Kasumi-1 (cell line): ENCODE data around the gene CRHR1.

Experiments
- DNase-seq, 2 experiments: peaks; one replicate each; lab custom pipeline; 2025; lab: John Stamatoyannopoulos, UW

The CRHR1 gene

DNA sequence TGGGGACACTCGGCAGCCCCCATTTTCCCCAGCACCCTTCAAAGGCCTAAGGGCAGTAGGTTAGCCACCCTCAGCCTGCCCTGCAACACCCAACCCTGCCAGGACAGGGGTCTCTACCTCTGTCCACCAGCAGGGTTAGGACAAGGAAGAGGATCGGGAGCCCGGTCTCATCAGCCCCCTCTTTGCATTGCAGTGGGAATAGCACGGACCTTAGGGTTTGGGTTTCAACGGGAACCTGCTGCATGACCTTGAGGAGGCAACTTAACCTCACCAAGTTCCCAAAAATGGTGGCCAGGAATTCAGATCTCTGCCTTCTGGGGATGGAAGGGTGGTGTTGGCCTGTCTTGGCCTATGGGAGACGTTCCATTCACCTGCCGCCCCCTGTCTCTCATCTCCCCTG lies 40.4 kb downstream of the CRHR1 start:
- DNase-seq, result no peak

DNA sequence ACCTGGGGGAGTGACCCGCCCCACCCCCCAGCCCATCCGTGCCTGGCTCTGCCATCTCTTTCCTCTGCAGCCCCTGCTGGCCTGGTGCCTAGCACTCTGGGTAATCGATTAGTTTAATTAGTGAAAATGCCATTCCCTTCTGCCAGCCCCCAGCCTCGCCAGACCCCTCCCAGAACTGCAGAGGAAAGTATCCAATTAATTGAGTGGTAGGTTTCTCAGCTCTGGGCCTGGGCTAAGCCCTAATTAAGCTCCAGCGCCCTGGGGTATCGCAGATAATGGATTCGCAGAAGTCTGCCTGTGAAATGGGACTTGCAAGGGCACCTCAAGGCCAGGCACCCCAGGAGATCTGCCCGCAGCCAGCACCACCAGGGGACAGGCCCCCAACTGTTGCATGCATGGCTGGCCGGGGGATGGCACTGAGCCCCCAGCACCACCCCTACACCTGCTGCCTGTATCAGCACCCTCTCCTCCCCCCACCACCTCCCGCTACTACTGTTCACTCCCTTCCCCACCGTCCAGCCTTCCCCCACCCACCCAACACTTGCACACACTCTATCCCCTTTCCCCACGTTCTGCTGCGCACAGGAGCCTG lies 40.9 kb downstream of the CRHR1 start:
- no peak for DNase-seq

DNA sequence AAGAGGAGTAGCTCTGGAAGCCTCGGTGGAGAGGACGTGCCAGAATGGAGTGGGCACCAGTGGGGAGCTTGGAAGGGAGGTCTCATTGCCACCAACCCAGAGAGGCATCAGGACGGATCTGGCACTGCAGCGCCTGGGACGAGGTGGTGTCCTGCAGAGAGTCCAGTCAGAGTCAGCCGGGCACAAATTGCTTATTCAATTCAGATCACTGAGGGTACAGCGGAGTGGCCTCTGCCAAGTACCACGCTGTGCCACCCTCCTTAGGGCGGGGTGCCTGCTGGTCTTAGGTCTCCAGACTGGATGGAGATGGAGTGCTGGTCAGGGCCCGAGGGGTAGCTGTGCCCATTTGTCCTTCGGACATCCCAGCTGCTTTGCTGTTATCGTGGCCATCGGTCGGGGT lies 41.7 kb downstream of the CRHR1 start:
- DNase-seq, result no peak

DNA sequence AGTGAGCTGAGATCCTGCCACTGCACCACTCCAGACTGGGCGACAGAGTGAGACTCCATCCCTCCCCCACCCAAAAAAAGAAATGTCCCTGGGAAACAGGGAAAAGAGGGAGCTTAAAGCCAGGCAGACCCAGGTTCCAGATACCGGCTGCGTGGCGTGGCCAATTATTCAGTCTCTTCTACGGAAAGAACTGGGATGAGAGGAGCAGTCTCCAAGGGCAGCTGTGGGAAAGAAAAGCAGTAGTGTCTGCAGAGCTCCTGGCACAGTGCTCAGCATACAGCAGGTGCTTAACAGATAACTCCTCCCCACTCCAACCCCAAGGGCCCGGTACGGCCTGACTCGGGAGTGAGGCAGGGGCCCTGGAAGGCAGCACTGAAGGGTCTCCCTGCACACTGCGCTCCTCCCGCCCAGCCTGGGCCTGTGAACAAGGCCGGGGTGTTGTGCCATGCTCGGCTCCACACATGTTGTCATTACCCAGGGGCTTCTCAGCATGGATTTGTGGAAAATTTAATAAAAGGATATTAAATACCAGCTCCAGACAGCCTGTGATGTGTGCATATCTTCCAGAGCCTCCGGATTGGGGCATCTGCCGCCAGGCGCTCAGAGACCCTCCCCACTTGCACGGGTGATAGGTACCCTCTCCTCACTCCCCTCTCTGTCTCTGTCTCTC lies 42.9 kb downstream of the CRHR1 start:
- DNase-seq, result no peak

DNA sequence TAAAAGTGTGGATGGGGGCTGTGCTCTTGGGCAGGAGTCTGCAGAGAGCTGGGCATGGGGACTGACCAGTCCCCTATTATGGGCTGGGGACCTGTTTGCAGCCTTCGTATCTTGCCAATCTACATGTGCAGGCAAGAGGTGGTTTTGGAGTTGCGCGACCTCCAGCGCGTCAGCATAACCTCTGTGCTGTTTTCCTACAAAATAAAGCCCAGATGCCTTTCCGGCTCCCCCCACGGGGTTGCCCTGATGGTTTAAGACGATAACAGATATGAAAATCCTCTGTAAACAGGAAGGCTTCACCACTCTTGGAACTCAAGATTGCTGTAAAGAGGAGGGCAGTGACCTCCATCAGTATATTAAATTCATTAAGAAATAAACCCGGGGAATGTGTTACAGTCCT lies 44.1 kb downstream of the CRHR1 start:
- no peak for DNase-seq

DNA sequence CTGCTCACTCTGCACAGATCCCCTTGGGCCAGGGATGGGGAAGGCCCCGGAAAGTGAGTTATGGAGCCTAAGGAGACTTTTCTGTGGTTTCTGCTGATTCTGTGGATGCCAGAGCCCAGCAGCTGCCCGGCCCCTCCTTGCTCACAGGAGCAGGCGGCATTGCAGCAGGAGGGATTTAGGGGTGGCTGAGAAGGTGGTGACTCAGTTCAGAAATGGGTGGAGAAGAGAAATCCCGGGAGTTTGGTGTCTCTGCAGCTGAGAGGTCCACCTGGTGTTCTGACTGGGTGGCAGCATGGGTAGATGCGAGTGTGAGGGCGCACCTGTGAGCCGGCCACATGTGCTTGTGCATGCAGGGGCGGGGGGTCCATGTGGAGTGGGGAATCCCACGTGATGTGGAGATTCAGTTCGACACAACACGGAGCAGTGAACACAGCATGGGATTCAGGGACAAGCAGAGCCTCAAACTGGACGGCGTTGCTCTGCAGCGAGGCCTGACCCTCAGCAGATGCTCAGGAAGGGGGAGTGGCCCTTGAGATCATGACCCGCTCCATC lies 44.5 kb downstream of the CRHR1 start:
- no peak for DNase-seq

- DNase-seq, result no peak
Observed at GRCh38 chr17:45833920-45834319, 49.8 kb downstream of the CRHR1 start.

- no peak for DNase-seq
Observed at GRCh38 chr17:45834471-45835396, 50.6 kb downstream of the CRHR1 start.

- DNase-seq, result no peak
Observed at GRCh38 chr17:45835481-45835880, 51.4 kb downstream of the CRHR1 start.

DNA sequence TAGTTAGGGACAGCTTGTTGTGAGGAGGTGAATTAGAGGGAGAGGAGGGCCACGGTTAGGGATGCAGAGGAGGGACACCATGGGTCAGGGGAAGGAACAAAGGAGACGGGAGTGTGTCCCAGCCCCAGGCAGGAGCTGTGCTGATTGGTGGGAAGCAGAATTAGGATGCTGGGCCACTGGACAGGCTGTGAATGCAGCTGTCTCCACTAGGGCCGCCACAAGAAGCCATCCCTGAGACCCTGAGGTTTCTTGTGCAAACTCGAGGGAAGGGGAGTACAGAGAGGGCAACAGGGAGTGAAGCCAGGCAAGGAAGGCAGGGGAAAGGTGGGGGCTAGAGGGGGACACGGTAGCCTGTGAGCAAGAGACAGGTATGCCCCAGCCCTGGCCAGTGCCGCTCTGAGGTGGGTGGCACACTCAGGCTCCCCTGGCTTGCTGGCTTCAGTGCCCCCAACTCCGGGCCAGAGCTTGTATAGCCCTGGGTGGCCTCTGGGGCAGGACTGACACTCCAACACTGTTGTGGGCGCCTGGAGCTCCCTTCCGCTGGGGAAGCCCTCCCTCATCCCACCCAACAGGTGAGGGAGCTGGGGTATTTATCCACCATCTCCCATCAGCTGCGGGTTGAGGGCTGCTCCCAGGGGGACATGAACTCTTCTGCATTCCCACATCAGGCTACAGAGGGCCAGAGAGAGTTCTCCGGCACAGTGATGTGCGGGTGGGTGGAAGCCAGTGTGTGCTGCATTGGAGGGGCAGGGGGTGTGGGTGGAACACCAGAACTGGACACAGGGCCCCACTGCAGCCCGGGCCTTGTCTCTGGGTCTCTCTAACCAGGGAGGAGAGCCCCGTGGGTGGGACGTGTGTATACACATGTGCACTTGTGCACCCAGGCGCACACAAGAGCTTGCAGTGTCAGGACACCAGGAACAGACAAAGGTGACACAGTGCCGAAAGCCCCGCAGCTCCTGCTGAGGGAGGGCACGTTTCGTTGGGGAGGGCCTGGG lies 52.2 kb downstream of the CRHR1 start:
- no peak for DNase-seq

GRCh38 chr17:45837187-45837586 lies 53.1 kb downstream of the CRHR1 start:
- no peak for DNase-seq

GRCh38 chr17:45837603-45838002 lies 53.5 kb downstream of the CRHR1 start:
- no peak for DNase-seq

DNA sequence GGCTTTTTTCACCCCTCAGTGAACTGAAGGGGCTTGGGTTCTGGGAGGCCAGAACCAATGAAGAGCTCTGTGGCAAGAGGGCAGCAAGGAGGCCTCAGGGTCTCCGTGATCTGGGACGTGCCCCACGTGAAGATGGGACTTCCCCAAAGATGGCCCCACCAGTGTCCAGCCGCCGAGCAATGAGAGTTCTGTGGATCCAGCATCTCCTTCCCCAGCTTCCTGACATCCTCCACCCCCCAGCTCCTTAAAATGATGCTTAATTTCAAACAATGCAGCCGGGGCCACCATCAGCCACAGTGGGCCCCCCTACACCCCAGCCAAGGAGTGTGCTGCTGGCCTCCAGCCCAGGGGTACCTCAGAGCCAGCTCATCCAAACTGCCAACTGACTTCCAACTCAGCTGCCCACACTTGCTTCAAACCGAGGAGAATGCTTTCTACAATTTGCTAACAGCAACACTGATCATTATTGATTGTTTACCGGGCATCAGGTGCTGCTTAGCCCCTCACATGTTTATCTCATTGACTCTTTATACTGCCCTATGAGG lies 54.7 kb downstream of the CRHR1 start:
- DNase-seq, result no peak

DNA sequence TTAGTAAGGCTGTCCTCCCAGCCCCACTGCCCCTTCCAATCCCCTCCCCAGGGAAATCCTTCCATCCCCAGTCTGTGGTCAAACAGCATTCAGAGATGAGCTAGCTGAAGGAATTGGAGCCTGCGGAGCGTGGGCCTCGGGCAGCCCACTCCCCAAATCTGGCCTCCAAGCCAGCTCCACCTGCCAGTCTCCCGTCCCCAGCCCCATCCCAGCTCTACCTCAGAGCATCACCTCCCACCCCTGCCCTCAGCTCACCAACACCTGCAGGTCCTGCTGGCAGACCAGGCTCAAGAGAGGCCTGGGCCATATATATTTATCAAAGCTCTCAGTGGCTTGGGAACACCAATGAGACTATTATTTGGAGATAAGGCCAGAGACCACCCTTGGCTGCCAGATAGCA lies 55.3 kb downstream of the CRHR1 start:
- no peak for DNase-seq

DNA sequence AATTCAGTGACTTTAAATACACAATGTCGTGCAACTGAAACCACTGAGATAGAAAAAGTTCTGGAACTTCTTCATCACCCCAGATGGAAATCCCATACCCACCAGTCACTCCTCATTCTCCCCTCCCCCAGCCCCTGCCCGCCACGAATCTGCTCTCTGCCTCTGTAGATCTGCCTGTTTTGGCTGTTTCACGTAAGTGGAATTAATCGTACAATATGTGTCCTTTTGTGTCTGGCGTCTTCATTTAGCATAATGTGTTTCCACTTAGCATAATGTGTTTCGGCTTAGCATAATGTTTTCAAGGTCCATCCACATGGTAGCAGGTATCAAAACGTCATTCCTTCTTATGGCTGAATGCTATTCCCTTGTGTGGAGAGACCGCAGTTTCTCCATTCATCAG lies 57.1 kb downstream of the CRHR1 start:
- no peak for DNase-seq

GRCh38 chr17:45841883-45842525 lies 57.9 kb downstream of the CRHR1 start:
- DNase-seq, result no peak

DNA sequence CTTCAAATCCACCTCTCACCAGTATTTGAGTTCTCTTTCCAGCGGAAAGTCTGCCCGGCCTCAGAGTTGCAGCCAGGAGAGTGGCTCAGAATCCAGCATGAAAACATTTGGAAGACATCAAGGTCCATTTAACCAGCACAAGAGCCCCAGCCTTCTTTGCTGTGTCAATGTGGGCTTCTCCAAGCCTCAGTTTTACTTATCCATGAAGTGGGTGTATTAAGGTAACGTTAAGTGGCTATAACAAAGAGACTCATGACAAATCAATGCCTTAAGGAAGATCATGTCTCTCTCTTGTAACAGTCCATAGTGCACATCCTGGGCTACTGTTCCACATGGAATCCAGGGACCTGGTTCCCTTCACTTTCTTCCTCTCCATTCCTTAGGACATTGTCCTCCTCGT lies 59.6 kb downstream of the CRHR1 start:
- DNase-seq, result no peak

DNA sequence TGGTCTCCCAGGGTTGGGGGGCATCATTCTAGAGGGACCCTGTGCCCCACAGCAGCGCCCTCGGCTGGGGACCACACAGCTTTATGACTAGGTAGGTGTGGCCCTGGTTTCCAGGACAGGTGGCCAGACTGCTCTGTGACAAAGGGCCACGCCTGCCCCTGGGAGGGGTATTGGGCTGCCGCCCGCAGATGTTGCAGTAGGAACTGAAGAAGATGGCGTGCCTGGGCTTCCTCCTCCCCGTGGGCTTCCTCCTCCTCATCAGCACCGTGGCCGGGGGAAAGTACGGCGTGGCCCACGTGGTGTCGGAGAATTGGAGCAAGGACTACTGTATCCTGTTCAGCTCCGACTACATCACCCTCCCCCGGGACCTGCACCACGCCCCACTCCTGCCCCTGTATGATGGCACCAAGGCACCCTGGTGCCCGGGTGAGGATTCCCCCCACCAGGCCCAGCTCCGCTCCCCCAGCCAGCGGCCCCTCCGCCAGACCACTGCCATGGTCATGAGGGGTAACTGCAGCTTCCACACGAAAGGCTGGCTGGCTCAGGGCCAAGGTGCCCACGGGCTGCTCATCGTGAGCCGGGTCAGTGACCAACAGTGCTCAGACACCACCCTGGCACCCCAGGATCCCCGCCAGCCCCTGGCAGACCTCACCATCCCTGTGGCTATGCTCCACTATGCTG lies 60.7 kb downstream of the CRHR1 start, which contains the start of gene SPPL2C:
SPPL2C (plus strand) TSS at position 187 of the 681 bp plus-strand sequence; CDS start at position 213, 26 bp downstream.
- no peak for DNase-seq

DNA sequence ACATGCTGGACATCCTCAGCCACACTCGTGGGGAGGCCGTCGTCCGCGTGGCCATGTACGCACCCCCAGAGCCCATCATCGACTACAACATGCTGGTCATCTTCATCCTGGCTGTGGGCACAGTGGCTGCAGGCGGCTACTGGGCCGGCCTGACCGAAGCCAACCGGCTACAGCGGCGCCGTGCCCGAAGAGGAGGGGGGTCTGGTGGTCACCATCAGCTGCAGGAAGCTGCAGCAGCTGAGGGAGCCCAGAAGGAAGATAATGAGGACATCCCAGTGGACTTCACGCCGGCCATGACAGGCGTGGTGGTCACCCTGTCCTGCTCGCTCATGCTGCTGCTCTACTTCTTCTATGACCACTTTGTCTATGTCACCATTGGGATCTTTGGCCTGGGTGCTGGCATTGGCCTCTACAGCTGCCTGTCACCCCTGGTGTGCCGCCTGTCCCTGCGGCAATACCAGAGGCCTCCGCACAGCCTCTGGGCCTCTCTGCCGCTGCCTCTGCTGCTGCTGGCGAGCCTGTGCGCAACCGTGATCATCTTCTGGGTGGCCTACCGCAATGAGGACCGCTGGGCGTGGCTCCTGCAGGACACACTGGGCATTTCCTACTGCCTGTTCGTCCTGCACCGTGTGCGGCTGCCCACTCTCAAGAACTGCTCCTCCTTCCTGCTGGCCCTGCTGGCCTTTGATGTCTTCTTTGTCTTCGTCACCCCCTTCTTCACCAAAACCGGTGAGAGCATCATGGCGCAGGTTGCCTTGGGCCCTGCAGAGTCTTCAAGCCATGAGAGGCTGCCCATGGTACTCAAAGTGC lies 61.5 kb downstream of the CRHR1 start:
- no peak for DNase-seq
